K562 (cell line): ENCODE data around the gene ADCY4. TPM values are rescaled to one million over a fixed set of nuclear protein-coding genes. Genes with fewer than 3 reads are reported as not detected.

ENCODE experiments used
- ATAC-seq: fragments of 200-7000 bp; cut with Tn5 transposase; 3 replicates; pipeline ENCODE4 v1.9.1; 2020; ENCODE audit warnings: moderate library complexity
- Bru-seq: library from RNA; stranded (reverse); fragments of 400-500 nt; gene quantifications from one replicate; lab custom pipeline; 2021; lab: Mats Ljungman, UMichigan
- BruChase-seq, 2 experiments: library from RNA; stranded (reverse); fragments of 400-500 nt; gene quantifications; one replicate each; lab custom pipeline; 2021; lab: Mats Ljungman, UMichigan
- BruUV-seq: library from RNA; stranded (reverse); fragments of 400-500 nt; replicated peaks from 2 replicates; lab custom pipeline; 2021; lab: Mats Ljungman, UMichigan
- CTCF ChIA-PET: fragments of 300-600 bp; formaldehyde crosslinking; extraction: SDS; loops from one replicate; lab custom pipeline; 2021; ENCODE audit warnings: low intra/inter-chr PET ratio; lab: Yijun Ruan, JAX
- POLR2A ChIA-PET: fragments of 300-600, 350-650 bp; sonication (Branson Sonifier 250); formaldehyde crosslinking; extraction: SDS; loops from one replicate; lab custom pipeline; 2021; ENCODE audit warnings: antibody characterized with exemption, inconsistent platforms; lab: Yijun Ruan, JAX
- DNase-seq, 4 experiments: peaks; one replicate each; pipeline versions ENCODE4 v3.0.0 to v3.0.0-alpha.2; 2011 to 2018; ENCODE audit warnings: low spot score in 3 of 4, mixed read lengths in 3 of 4; ENCODE audit errors: extremely low read depth in 1 of 4
- FAIRE-seq: peaks from 2 replicates; lab custom pipeline; 2011; peaks lifted over from hg19 to GRCh38; lab: Jason Lieb, UNC
- H2AFZ ChIP-seq: 2 replicates; pipeline ENCODE4 v1.6.0; 2011; ENCODE audit warnings: low read depth, low read length, control low read depth, inconsistent platforms
- H3K27ac ChIP-seq: fragments of 200-600 bp; 3 replicates; pipeline ENCODE4 v1.8.0; 2011; ENCODE audit warnings: low read depth, mild to moderate bottlenecking, control low read depth, inconsistent platforms, low read length, moderate library complexity, mixed read lengths; ENCODE audit errors: extremely low read depth
- H3K27me3 ChIP-seq, 2 experiments: fragments of 300-600 bp in 1 of 2; 2 replicates in 1 of 2; 3 replicates in 1 of 2; pipeline versions ENCODE4 v1.6.0 to v1.8.0; 2011; ENCODE audit warnings: inconsistent platforms in 2 of 2, low read length in 2 of 2, mild to moderate bottlenecking in 1 of 2, mixed read lengths in 1 of 2, moderate library complexity in 1 of 2; ENCODE audit not compliant: control insufficient read depth in 2 of 2, insufficient read depth in 2 of 2
- H3K36me3 ChIP-seq: fragments of 300-600 bp; 3 replicates; pipeline ENCODE4 v1.8.0; 2011; ENCODE audit warnings: mild to moderate bottlenecking, low read length, inconsistent platforms; ENCODE audit not compliant: control insufficient read depth, insufficient read depth
- H3K4me1 ChIP-seq, 2 experiments: fragments of 200-600 bp in 1 of 2; replicated peaks in 1 of 2; 2 replicates in 1 of 2; 3 replicates in 1 of 2; pipeline versions ENCODE4 v1.5.1 to v1.8.0; 2011; ENCODE audit warnings: inconsistent platforms in 2 of 2, low read length in 2 of 2, mild to moderate bottlenecking in 1 of 2, mixed read lengths in 1 of 2, moderate library complexity in 1 of 2; ENCODE audit not compliant: control insufficient read depth in 2 of 2, insufficient read depth in 2 of 2
- H3K4me2 ChIP-seq: 2 replicates; pipeline ENCODE4 v1.6.1; 2011; ENCODE audit warnings: low read length, control low read depth, inconsistent platforms, mixed read lengths; ENCODE audit not compliant: insufficient read depth
- H3K4me3 ChIP-seq: fragments of 200-600 bp; sonication (generic), shearing (Covaris generic); 2 replicates; pipeline ENCODE4 v1.5.1; 2016; ENCODE audit warnings: control low read depth, inconsistent platforms
- H3K79me2 ChIP-seq: fragments of 200-600 bp; 3 replicates; pipeline ENCODE4 v1.8.0; 2011; ENCODE audit warnings: low read length, inconsistent platforms; ENCODE audit not compliant: control insufficient read depth, insufficient read depth
- H3K9ac ChIP-seq, 2 experiments: 2 replicates each; pipeline versions ENCODE4 v1.6.0 to v1.6.1; 2011; ENCODE audit warnings: low read depth in 2 of 2, low read length in 2 of 2, control low read depth in 1 of 2, inconsistent platforms in 1 of 2, mild to moderate bottlenecking in 1 of 2, mixed read lengths in 1 of 2; ENCODE audit not compliant: insufficient read depth in 1 of 2
- H3K9me1 ChIP-seq: one replicate; pipeline ENCODE4 v1.6.0; 2011; ENCODE audit warnings: inconsistent platforms, mild to moderate bottlenecking, low read length, moderate library complexity; ENCODE audit not compliant: control insufficient read depth, insufficient read depth
- H3K9me3 ChIP-seq: replicated peaks from 2 replicates; pipeline ENCODE4 v1.5.1; 2011; ENCODE audit warnings: low read depth, low read length, inconsistent platforms; ENCODE audit not compliant: control insufficient read depth, insufficient read depth
- H4K20me1 ChIP-seq: replicated peaks from 2 replicates; pipeline ENCODE4 v1.6.1; 2011; ENCODE audit warnings: low read length, inconsistent platforms, mixed read lengths; ENCODE audit not compliant: control insufficient read depth, insufficient read depth
- BRF1 ChIP-seq: IDR thresholded peaks from 3 replicates; pipeline ENCODE4 v1.6.1; 2011; ENCODE audit warnings: borderline replicate concordance, mild to moderate bottlenecking; ENCODE audit not compliant: insufficient read length; ENCODE audit errors: extremely low read depth
- FUS ChIP-seq: fragments of 200-400 bp; formaldehyde crosslinking; optimal IDR thresholded peaks from 2 replicates; pipeline ENCODE3; 2017; ENCODE audit warnings: low read depth, low read length
- KLF6 ChIP-seq: fragments of 250-450 bp; sonication (Bioruptor Pico); IDR thresholded peaks from 2 replicates; pipeline ENCODE4 v1.4.0; 2020; ENCODE audit warnings: mild to moderate bottlenecking, moderate library complexity, borderline replicate concordance
- MAFF ChIP-seq: IDR thresholded peaks from 2 replicates; pipeline ENCODE4 v1.6.1; 2012; ENCODE audit warnings: low read length, improper control_type of control experiment
- OTX1 ChIP-seq: fragments of 450-650 bp; formaldehyde crosslinking; IDR thresholded peaks from 2 replicates; pipeline ENCODE4 v1.4.0; 2022; ENCODE audit warnings: mild to moderate bottlenecking
- SMARCC2 ChIP-seq: fragments of 450-650 bp; IDR thresholded peaks from 2 replicates; pipeline ENCODE4 v1.6.1; 2017; ENCODE audit warnings: antibody characterized with exemption, moderate library complexity, mild to moderate bottlenecking, low read depth
- ZNF24 ChIP-seq: fragments of 450-650 bp; IDR thresholded peaks from 2 replicates; pipeline ENCODE4 v1.6.1; 2016
- WGBS: fragments of 100-300 bp; shearing (Covaris generic); methylation state at CpG from one replicate; pipeline ENCODE4 v1.1.6; 2016; ENCODE audit warnings: low coverage, mixed read lengths; ENCODE audit not compliant: insufficient coverage; ENCODE audit errors: missing lambda C conversion rate; 5-methylcytosine and 5-hydroxymethylcytosine counted together
- in situ Hi-C: fragments of 300-500 bp; cut with MboI; formaldehyde crosslinking; loops from 4 replicates; pipeline ENCODE4 v1.15.0; 2018; ENCODE audit warnings: inconsistent platforms, mixed read lengths
- intact Hi-C: fragments of 100-400 bp; cut with micrococcal nuclease; formaldehyde crosslinking; loops from 2 replicates; pipeline ENCODE4 v1.14.2; 2022
- long read RNA-seq, 3 experiments: library from polyadenylated mRNA in 2 of 3; library from RNA in 1 of 3; unstranded in 2 of 3; stranded (forward) in 1 of 3; transcript quantifications; one replicate each; pipeline ENCODE4 v2.0.0, GENCODE V29; 2019 to 2022
- polyA minus RNA-seq, 3 experiments: library from RNA; depleted of rRNA, polyadenylated mRNA; stranded (reverse); fragments of >200 nt; gene quantifications; 2 replicates each; pipeline ENCODE4 v1.2.3, GENCODE V29; 2011
- polyA plus RNA-seq, 8 experiments: library from polyadenylated mRNA; depleted of rRNA in 4 of 8; stranded (reverse) in 5 of 8; unstranded in 3 of 8; fragments of >200 nt; fragmentation: Nextera tagmentation in 2 of 8; fragmentation: Illumina TruSeq in 1 of 8; extraction: Ambion mirVana in 2 of 8; extraction: Trizol in 1 of 8; gene quantifications; 2 replicates each; pipeline versions ENCODE4 v1.2.1 to v1.2.3, GENCODE V29; 2011 to 2014; ENCODE audit warnings: inconsistent platforms in 1 of 8, missing spikeins in 1 of 8
- total RNA-seq, 7 experiments: library from RNA; depleted of rRNA in 6 of 7; stranded (reverse); fragments of >200 nt in 6 of 7; fragmentation: Illumina TruSeq in 2 of 7; extraction: Trizol in 2 of 7; gene quantifications; 2 replicates each; pipeline versions ENCODE4 v1.2.1 to v1.2.3, GENCODE V29; 2011 to 2021; ENCODE audit warnings: low replicate concordance in 1 of 7
- TF ChIP-seq, protein P1 (sequence below): fragments of 250-450 bp; sonication (Bioruptor Pico); IDR thresholded peaks from 2 replicates; pipeline ENCODE4 v1.9.0; 2021; ENCODE audit warnings: mild to moderate bottlenecking
- TF ChIP-seq, protein P2 (sequence below), 2 experiments: fragments of 450-650 bp in 1 of 2; sonication (generic) in 1 of 2; formaldehyde crosslinking in 1 of 2; IDR thresholded peaks in 1 of 2; conservative IDR thresholded peaks in 1 of 2; 2 replicates each; pipeline versions ENCODE4 v1.6.1 to v1.8.1; 2016 to 2023; ENCODE audit warnings: mild to moderate bottlenecking in 2 of 2, moderate library complexity in 2 of 2, inconsistent platforms in 1 of 2, missing genetic modification reagents in 1 of 2
- TF ChIP-seq, protein P3 (sequence below): sonication (generic); formaldehyde crosslinking; IDR thresholded peaks from 2 replicates; pipeline ENCODE4 v1.8.1; 2023; ENCODE audit warnings: mild to moderate bottlenecking, missing genetic modification reagents, moderate library complexity

ADCY4 gene
- total RNA-seq (2011; cell fraction: chromatin; rRNA removed; ENCODE audit: low replicate concordance), result 1.2 and 6.2 TPM in 2 replicates
- total RNA-seq (2011; cell fraction: nucleolus; rRNA removed), result 2.2 and 4.5 TPM in 2 replicates
- 2.3 and 2.6 TPM in 2 replicates for total RNA-seq (2011; cell fraction: nucleoplasm; rRNA removed)
- total RNA-seq (2014; rRNA removed), result 0.09 TPM in 1 of 2 replicates, not detected in the other
- total RNA-seq (2014; rRNA removed; fragmentation: Illumina TruSeq; extraction: Trizol), result 0.18 TPM in 1 of 2 replicates, not detected in the other
- total RNA-seq (2015; rRNA removed; fragmentation: Illumina TruSeq; extraction: Trizol), result not detected in 2 replicates
- 0.07 and 0.31 TPM in 2 replicates for total RNA-seq (2021)
- polyA plus RNA-seq (2011; rRNA removed), result 0.21 and 0.39 TPM in 2 replicates
- 0.21 and 0.25 TPM in 2 replicates for polyA plus RNA-seq (2011; cell fraction: cytosol; rRNA removed)
- polyA plus RNA-seq (2011; cell fraction: nucleus; rRNA removed), result 4.5 and 4.7 TPM in 2 replicates
- 0.31 and 1.1 TPM in 2 replicates for polyA plus RNA-seq (2012)
- polyA plus RNA-seq (2014; fragmentation: Illumina TruSeq; extraction: Trizol), result 0.04 and 0.06 TPM in 2 replicates
- polyA plus RNA-seq (2014; fragmentation: Nextera tagmentation; extraction: Ambion mirVana), result under 1 TPM in 1 of 2 experiments, not detected in 1; 0.04 TPM
- 0.15 and 0.47 TPM in 2 replicates for polyA plus RNA-seq (2014; rRNA removed)
- 0.15 and 0.39 TPM in 2 replicates for polyA minus RNA-seq (2011; rRNA and poly(A)+ RNA removed)
- polyA minus RNA-seq (2011; cell fraction: cytosol; rRNA and poly(A)+ RNA removed), result not detected in 2 replicates
- polyA minus RNA-seq (2011; cell fraction: nucleus; rRNA and poly(A)+ RNA removed), result 0.89 and 3.0 TPM in 2 replicates
- percentile 25 among the genes with signal in this experiment for Bru-seq, nascent RNA
- BruChase-seq, experiment 1, labeled RNA remaining after a 2-hour chase, result percentile 15 among the genes with signal in this experiment
- percentile 7 among the genes with signal in this experiment for BruChase-seq, experiment 2, labeled RNA remaining after a 6-hour chase
- long read RNA-seq, experiment 1, result 0 reads
- long read RNA-seq, experiment 2, partial matches to known transcripts, result 0 of 1 reads
- long read RNA-seq, experiment 2, other reads (novel, unspliced or antisense), result 1 of 1 reads
- long read RNA-seq, experiment 3, result 0 reads

- Histone ChIP-seq H3K4me2 (peak within 1 kb of the TSS; percentile 71), H3K4me1 (peaks cover 5 to 44% of the 10 kb centered on the region in 2 experiments; a peak in 4 of 5 replicates), H3K27me3 (peaks cover 0 to 9% of the 10 kb centered on the region in 2 experiments; a peak in 1 of 5 replicates), H3K9ac (no peak within 1 kb of the TSS), H2AFZ (peak within 1 kb of the TSS; percentile 87; the same call in 1 of the 2 replicates), H3K9me3 (no peaks in the 10 kb centered on the region), H3K4me3 (no peak within 1 kb of the TSS), H3K79me2 (no peaks in the 10 kb centered on the region), H3K27ac (no peak within 1 kb of the TSS), H4K20me1 (no peaks in the 10 kb centered on the region), H3K9me1 (no peaks in the 10 kb centered on the region), H3K36me3 (no peaks in the 10 kb centered on the region)
- DNase-seq (no peak), ATAC-seq (no peak), FAIRE-seq (no peak)
- POLR2A ChIA-PET, result interaction anchor here (0.7 to 2.4 kb wide), 2 partner anchors 97 to 101 kb away, joined by 3 to 20 read pairs; no protein-coding TSS in a partner anchor
- intact Hi-C loops, result loop anchor here (5.0 kb wide), 1 partner anchor 33 kb away; the partner anchor contains the start of gene NFATC4
- in situ Hi-C loops, result loop anchor here (5.0 to 25.0 kb wide), 2 partner anchors 98 to 353 kb away; no protein-coding TSS in a partner anchor
- no TSS peak for BruUV-seq
- whole genome bisulfite sequencing, result 60% methylated on average over 24 of the region's 65 CpGs
- CTCF ChIA-PET, result interaction anchor here (1.5 to 3.5 kb wide), 3 partner anchors 78 to 102 kb away, joined by 4 to 35 read pairs (median 19); no protein-coding TSS in a partner anchor
- TF ChIP-seq, protein P1, sequence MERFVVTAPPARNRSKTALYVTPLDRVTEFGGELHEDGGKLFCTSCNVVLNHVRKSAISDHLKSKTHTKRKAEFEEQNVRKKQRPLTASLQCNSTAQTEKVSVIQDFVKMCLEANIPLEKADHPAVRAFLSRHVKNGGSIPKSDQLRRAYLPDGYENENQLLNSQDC, result no peak
- TF ChIP-seq BRF1 (no peak), SMARCC2 (no peak), OTX1 (CRISPR knock-in tag) (no peak), MAFF (no peak), ZNF24 (no peak), KLF6 (CRISPR knock-in tag) (no peak), FUS (no peak)
- TF ChIP-seq, protein P2, sequence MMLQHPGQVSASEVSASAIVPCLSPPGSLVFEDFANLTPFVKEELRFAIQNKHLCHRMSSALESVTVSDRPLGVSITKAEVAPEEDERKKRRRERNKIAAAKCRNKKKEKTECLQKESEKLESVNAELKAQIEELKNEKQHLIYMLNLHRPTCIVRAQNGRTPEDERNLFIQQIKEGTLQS (IDR thresholded peaks at IDR 0.05), result no peak
- TF ChIP-seq, protein P2 (CRISPR knock-in tag; conservative IDR thresholded peaks at IDR 0.05), result no peak
- TF ChIP-seq, protein P3, sequence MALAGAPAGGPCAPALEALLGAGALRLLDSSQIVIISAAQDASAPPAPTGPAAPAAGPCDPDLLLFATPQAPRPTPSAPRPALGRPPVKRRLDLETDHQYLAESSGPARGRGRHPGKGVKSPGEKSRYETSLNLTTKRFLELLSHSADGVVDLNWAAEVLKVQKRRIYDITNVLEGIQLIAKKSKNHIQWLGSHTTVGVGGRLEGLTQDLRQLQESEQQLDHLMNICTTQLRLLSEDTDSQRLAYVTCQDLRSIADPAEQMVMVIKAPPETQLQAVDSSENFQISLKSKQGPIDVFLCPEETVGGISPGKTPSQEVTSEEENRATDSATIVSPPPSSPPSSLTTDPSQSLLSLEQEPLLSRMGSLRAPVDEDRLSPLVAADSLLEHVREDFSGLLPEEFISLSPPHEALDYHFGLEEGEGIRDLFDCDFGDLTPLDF (CRISPR knock-in tag), result no peak
Observed at GRCh38 chr14:24334431-24335291, at the start of gene ADCY4. Gene ADCY4 (minus strand): TSS chr14:24335071. CDS start chr14:24334652, 419 bp downstream.
